ENCODE data around the gene CCDC170.
"Not testable (repeated sequence)": the region's sequence is repeated elsewhere in the genome, so short reads cannot be mapped to it uniquely, and the experiment has no call there.

Gene CCDC170

DNA sequence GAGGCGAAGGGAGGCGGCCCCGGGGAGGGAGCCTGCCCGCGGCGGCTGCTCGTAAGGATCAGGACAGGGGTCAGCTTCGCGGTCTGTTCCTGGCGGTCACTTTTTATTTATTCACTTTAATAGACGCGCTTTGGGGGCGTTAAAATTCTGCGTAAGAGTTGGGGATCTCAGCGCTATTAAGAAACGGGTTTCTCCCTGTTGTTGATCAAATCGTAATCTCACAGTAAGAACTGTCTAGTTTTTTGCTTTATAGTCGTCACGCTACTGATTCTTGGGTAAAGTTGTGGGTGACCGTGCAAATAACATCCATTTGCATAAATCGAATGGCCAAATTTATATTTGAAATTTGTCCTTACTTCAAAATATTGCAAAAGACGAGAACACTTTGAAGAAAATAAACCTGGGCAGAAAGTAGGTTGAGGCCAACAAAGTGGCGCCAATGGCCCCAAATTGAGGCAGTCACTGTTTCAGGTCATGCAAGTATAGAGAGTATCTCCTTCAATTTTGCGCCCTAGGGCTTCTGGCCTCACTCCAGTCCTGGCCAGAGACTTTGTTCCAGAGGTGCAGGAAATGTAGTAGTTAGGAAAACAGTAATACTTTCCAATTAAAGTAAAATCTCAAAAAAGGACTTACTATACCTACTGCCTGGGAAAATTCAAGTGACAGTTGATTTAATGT, 40.9 kb upstream of the CCDC170 start:
- DNase-seq (ENCODE audit: low read depth in 1 of 2, low spot score in 1 of 2), result no peak
- no peak for TF ChIP-seq POLR2AphosphoS5 (IDR thresholded peaks at IDR 0.05; ENCODE audit: low read depth)
- TF ChIP-seq, protein P1, sequence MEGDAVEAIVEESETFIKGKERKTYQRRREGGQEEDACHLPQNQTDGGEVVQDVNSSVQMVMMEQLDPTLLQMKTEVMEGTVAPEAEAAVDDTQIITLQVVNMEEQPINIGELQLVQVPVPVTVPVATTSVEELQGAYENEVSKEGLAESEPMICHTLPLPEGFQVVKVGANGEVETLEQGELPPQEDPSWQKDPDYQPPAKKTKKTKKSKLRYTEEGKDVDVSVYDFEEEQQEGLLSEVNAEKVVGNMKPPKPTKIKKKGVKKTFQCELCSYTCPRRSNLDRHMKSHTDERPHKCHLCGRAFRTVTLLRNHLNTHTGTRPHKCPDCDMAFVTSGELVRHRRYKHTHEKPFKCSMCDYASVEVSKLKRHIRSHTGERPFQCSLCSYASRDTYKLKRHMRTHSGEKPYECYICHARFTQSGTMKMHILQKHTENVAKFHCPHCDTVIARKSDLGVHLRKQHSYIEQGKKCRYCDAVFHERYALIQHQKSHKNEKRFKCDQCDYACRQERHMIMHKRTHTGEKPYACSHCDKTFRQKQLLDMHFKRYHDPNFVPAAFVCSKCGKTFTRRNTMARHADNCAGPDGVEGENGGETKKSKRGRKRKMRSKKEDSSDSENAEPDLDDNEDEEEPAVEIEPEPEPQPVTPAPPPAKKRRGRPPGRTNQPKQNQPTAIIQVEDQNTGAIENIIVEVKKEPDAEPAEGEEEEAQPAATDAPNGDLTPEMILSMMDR (IDR thresholded peaks at IDR 0.05; ENCODE audit: insufficient read depth, low read length), result no peak
- no peak for TF ChIP-seq GABPA (IDR thresholded peaks at IDR 0.05; ENCODE audit: low read depth)
- TF ChIP-seq SPI1 (IDR thresholded peaks at IDR 0.05; ENCODE audit: borderline replicate concordance, low read depth), result no peak
- TF ChIP-seq, protein P2, sequence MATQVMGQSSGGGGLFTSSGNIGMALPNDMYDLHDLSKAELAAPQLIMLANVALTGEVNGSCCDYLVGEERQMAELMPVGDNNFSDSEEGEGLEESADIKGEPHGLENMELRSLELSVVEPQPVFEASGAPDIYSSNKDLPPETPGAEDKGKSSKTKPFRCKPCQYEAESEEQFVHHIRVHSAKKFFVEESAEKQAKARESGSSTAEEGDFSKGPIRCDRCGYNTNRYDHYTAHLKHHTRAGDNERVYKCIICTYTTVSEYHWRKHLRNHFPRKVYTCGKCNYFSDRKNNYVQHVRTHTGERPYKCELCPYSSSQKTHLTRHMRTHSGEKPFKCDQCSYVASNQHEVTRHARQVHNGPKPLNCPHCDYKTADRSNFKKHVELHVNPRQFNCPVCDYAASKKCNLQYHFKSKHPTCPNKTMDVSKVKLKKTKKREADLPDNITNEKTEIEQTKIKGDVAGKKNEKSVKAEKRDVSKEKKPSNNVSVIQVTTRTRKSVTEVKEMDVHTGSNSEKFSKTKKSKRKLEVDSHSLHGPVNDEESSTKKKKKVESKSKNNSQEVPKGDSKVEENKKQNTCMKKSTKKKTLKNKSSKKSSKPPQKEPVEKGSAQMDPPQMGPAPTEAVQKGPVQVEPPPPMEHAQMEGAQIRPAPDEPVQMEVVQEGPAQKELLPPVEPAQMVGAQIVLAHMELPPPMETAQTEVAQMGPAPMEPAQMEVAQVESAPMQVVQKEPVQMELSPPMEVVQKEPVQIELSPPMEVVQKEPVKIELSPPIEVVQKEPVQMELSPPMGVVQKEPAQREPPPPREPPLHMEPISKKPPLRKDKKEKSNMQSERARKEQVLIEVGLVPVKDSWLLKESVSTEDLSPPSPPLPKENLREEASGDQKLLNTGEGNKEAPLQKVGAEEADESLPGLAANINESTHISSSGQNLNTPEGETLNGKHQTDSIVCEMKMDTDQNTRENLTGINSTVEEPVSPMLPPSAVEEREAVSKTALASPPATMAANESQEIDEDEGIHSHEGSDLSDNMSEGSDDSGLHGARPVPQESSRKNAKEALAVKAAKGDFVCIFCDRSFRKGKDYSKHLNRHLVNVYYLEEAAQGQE (IDR thresholded peaks at IDR 0.05; ENCODE audit: insufficient replicate concordance, low read depth), result no peak
- Histone ChIP-seq H3K4me3 (replicated peaks; ENCODE audit: insufficient read depth, low read length) (peak overlapping the region; percentile 56), H3K27ac (replicated peaks) (peak overlapping the region; percentile 71), H3K27me3 (ENCODE audit: insufficient read depth, poor library complexity, severe bottlenecking) (no peaks in the 10 kb centered on the region)

DNA sequence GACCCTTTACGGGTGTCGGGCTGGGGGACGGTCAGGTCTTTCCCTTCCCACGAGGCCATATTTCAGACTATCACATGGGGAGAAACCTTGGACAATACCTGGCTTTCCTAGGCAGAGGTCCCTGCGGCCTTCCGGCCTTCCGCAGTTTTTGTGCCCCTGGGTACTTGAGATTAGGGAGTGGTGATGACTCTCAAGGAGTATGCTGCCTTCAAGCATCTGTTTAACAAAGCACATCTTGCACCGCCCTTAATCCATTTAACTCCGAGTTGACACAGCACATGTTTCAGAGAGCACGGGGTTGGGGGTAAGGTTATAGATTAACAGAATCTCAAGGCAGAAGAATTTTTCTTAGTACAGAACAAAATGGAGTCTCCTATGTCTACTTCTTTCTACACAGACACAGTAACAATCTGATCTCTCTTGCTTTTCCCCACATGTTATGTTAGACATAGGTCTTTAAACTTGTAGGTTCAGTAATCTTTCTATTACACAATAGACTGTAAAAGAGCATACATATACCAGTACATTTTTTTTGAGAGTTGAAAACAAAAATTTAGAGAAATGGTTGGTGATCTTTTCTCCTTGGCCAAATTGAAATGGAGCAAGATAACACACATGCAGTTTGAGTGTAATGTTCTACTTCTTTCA, 37.9 kb upstream of the CCDC170 start:
- not testable (repeated sequence) for H3K4me3 ChIP-seq (replicated peaks; ENCODE audit: insufficient read depth, low read length); DNase-seq (ENCODE audit: low read depth in 1 of 2, low spot score in 1 of 2); H3K27ac ChIP-seq (replicated peaks); H3K27me3 ChIP-seq (ENCODE audit: insufficient read depth, poor library complexity, severe bottlenecking)

DNA sequence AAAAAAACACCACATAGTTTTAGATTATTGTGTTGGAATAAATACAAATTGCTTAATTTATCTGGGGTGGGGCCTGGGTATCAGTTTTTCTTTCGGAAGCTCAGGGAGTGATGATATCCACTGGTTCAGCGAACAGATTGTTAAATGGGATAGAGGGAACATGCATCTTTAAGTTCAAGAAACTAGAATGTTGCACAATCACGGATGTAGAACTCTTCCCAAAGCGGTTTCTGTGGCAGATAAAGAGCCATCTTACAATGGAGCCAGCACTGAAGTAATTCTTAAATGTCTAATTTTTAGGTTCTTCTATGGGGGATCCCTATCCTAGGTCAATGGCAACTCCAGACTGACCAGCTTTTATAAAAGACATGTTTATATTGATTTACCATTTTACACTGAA, 32.1 kb upstream of the CCDC170 start:
- no peak overlapping the region for H3K4me3 ChIP-seq (replicated peaks; ENCODE audit: insufficient read depth, low read length)
- no peak for TF ChIP-seq POLR2AphosphoS5 (IDR thresholded peaks at IDR 0.05; ENCODE audit: low read depth)
- TF ChIP-seq, protein P1 (IDR thresholded peaks at IDR 0.05; ENCODE audit: insufficient read depth, low read length), result no peak
- TF ChIP-seq, protein P2 (IDR thresholded peaks at IDR 0.05; ENCODE audit: insufficient replicate concordance, low read depth), result no peak
- TF ChIP-seq GABPA (IDR thresholded peaks at IDR 0.05; ENCODE audit: low read depth), result no peak
- TF ChIP-seq SPI1 (IDR thresholded peaks at IDR 0.05; ENCODE audit: borderline replicate concordance, low read depth), result no peak
- DNase-seq (ENCODE audit: low read depth in 1 of 2, low spot score in 1 of 2), result no peak
- H3K27me3 ChIP-seq (ENCODE audit: insufficient read depth, poor library complexity, severe bottlenecking), result no peaks in the 10 kb centered on the region
- no peak overlapping the region for H3K27ac ChIP-seq (replicated peaks)

DNA sequence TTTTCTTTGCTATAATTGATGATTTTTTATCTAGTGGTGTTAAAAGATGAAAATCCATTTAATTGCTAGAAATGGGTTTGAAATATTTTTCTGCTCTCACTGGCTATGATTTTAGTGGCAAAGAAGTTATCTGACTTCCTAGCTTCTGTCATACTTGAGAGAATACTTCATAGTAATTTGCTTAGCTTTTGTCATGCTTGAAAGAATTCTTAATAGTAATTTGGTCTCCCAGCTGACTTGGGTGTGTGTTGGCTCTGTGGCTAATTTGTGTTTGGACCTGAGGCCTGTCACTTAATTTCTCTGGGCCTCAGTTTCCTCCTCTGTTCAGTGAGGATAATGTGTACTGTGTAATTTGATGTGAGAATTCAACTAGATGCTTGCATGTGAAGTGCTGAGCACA, 29.1 kb upstream of the CCDC170 start:
- DNase-seq (ENCODE audit: low read depth in 1 of 2, low spot score in 1 of 2), result no peak
- Histone ChIP-seq H3K4me3 (replicated peaks; ENCODE audit: insufficient read depth, low read length) (no peak overlapping the region), H3K27me3 (ENCODE audit: insufficient read depth, poor library complexity, severe bottlenecking) (no peaks in the 10 kb centered on the region), H3K27ac (replicated peaks) (no peak overlapping the region)
- TF ChIP-seq POLR2AphosphoS5 (IDR thresholded peaks at IDR 0.05; ENCODE audit: low read depth), result no peak
- TF ChIP-seq, protein P2 (IDR thresholded peaks at IDR 0.05; ENCODE audit: insufficient replicate concordance, low read depth), result no peak
- no peak for TF ChIP-seq SPI1 (IDR thresholded peaks at IDR 0.05; ENCODE audit: borderline replicate concordance, low read depth)
- no peak for TF ChIP-seq GABPA (IDR thresholded peaks at IDR 0.05; ENCODE audit: low read depth)
- TF ChIP-seq, protein P1 (IDR thresholded peaks at IDR 0.05; ENCODE audit: insufficient read depth, low read length), result no peak

All from HL-60 (cell line).